A673 (cell line): ENCODE results near the gene CHD1. TPM values are rescaled to one million over a fixed set of nuclear protein-coding genes. Genes with fewer than 3 reads are reported as not detected.

Experiments
- BruUV-seq: library from RNA; stranded (reverse); fragments of 400-500 nt; replicated peaks from 2 replicates; lab custom pipeline; 2021; lab: Mats Ljungman, UMichigan
- CTCF ChIA-PET: fragments of 300-600 bp; sonication (Branson Sonifier 250); formaldehyde crosslinking; loops from one replicate; lab custom pipeline; 2022; ENCODE audit warnings: antibody characterized with exemption; lab: Charles Lee
- POLR2A ChIA-PET: fragments of 300-600 bp; sonication (Branson Sonifier 250); formaldehyde crosslinking; loops from one replicate; lab custom pipeline; 2022; ENCODE audit warnings: antibody characterized with exemption; ENCODE audit not compliant: low non-redundant PET; lab: Charles Lee
- DNase-seq: peaks from one replicate; pipeline ENCODE4 v3.0.0-alpha.2; 2015; ENCODE audit warnings: low spot score
- H3K27ac ChIP-seq: fragments of 200-600 bp; sonication (generic); 2 replicates; pipeline ENCODE4 v1.5.1; 2016; ENCODE audit warnings: mixed run types, low read depth, mild to moderate bottlenecking, mixed read lengths, antibody characterized with exemption, low read length; ENCODE audit not compliant: poor library complexity, severe bottlenecking
- H3K27me3 ChIP-seq: fragments of 200-600 bp; sonication (generic); replicated peaks from 2 replicates; pipeline ENCODE4 v1.6.1; 2017; ENCODE audit warnings: mixed run types, low read depth, mild to moderate bottlenecking, mixed read lengths, antibody characterized with exemption, low read length; ENCODE audit not compliant: insufficient read depth, poor library complexity
- H3K36me3 ChIP-seq: fragments of 200-600 bp; sonication (generic); 2 replicates; pipeline ENCODE4 v1.6.1; 2016; ENCODE audit warnings: mixed run types, mild to moderate bottlenecking, mixed read lengths, antibody characterized with exemption, low read length; ENCODE audit not compliant: insufficient read depth, poor library complexity, severe bottlenecking
- H3K4me1 ChIP-seq: fragments of 200-600 bp; sonication (generic); 2 replicates; pipeline ENCODE4 v1.6.1; 2017; ENCODE audit warnings: mixed run types, mild to moderate bottlenecking, mixed read lengths, antibody characterized with exemption, low read length; ENCODE audit not compliant: insufficient read depth, poor library complexity, severe bottlenecking
- H3K4me3 ChIP-seq: fragments of 200-600 bp; sonication (generic); 2 replicates; pipeline ENCODE4 v1.5.1; 2016; ENCODE audit warnings: low read depth, mixed run types, mild to moderate bottlenecking, mixed read lengths, low read length; ENCODE audit not compliant: poor library complexity, severe bottlenecking
- H3K9me3 ChIP-seq: fragments of 200-600 bp; sonication (generic); 2 replicates; pipeline ENCODE4 v1.6.1; 2016; ENCODE audit warnings: mixed run types, low read depth, mild to moderate bottlenecking, mixed read lengths, antibody characterized with exemption, low read length; ENCODE audit not compliant: poor library complexity, severe bottlenecking
- CTCF ChIP-seq: fragments of 300-800, 200-600 bp; sonication (generic); conservative IDR thresholded peaks from 2 replicates; pipeline ENCODE4 v1.5.1; 2017; ENCODE audit warnings: low read depth, mild to moderate bottlenecking, antibody characterized with exemption, low read length, moderate library complexity, mixed read lengths
- EZH2 ChIP-seq: fragments of 200-600 bp; sonication (generic); IDR thresholded peaks from 2 replicates; pipeline ENCODE4 v1.6.1; 2017; ENCODE audit warnings: borderline replicate concordance, low read depth, mild to moderate bottlenecking, mixed read lengths, antibody characterized with exemption, low read length; ENCODE audit not compliant: poor library complexity, severe bottlenecking
- intact Hi-C: fragments of 100-400 bp; cut with micrococcal nuclease; formaldehyde crosslinking; loops from one replicate; pipeline ENCODE4 v1.10.0; 2022; ENCODE audit not compliant: unreplicated experiment
- total RNA-seq: library from RNA; stranded (reverse); gene quantifications from 2 replicates; pipeline ENCODE4 v1.2.3, GENCODE V29; 2021

CHD1 gene
- total RNA-seq, 1 experiment from 2014 or later, result 61.0 TPM

- TF ChIP-seq CTCF (no peak), EZH2 (no peak)
- no TSS peak for BruUV-seq
- no peak for DNase-seq
These were observed 83.9 kb downstream of the CHD1 start for GRCh38 chr5:98844865-98845264.

GRCh38 chr5:98843481-98843880 is 85.3 kb downstream of the CHD1 start:
- Histone ChIP-seq H3K9me3 (peaks cover 15% of the 10 kb centered on the region), H3K4me1 (no peaks in the 10 kb centered on the region), H3K27ac (no peak overlapping the region), H3K27me3 (no peaks in the 10 kb centered on the region), H3K4me3 (no peak overlapping the region), H3K36me3 (no peaks in the 10 kb centered on the region)
- BruUV-seq, result no TSS peak
- no peak for DNase-seq
- intact Hi-C loops, result no loop called here
- ChIA-PET POLR2A (no interaction called here), CTCF (no interaction called here)
- TF ChIP-seq EZH2 (no peak), CTCF (no peak)

More at GRCh38 chr5:98844865-98845264, 83.9 kb downstream of the CHD1 start:
- Histone ChIP-seq H3K4me1 (no peaks in the 10 kb centered on the region), H3K27ac (no peak overlapping the region), H3K9me3 (peaks cover 15% of the 10 kb centered on the region), H3K27me3 (no peaks in the 10 kb centered on the region), H3K36me3 (no peaks in the 10 kb centered on the region), H3K4me3 (no peak overlapping the region)
- ChIA-PET CTCF (no interaction called here), POLR2A (no interaction called here)
- intact Hi-C loops, result no loop called here

DNA sequence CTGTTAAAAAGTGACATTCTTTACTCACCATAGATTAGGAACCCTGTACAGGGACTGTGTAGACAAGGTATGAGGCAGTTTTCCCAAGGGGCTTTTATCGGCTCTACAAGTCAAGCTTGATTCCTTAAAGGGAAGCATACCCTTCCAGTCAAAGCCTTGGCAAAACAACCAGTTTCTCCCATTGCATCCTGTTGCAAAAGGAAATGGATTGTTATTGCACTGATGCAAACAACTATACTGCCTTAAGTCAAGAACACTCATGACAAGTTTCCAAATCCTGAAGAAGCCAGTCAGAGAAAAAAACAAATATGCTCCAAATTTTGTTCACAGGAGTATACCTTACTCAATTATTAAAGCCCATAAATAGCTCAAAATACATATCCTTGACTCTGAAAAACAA is 87.9 kb downstream of the CHD1 start:
- POLR2A ChIA-PET, result no interaction called here
- Histone ChIP-seq H3K27me3 (no peaks in the 10 kb centered on the region), H3K27ac (no peak overlapping the region), H3K4me1 (no peaks in the 10 kb centered on the region), H3K9me3 (peaks cover 15% of the 10 kb centered on the region), H3K4me3 (no peak overlapping the region), H3K36me3 (no peaks in the 10 kb centered on the region)
- CTCF ChIA-PET, result interaction anchor here (0.6 kb wide), 1 partner anchor 215 kb away, joined by 5 read pairs; no protein-coding TSS in a partner anchor
- no TSS peak for BruUV-seq
- no peak for DNase-seq
- intact Hi-C loops, result no loop called here
- TF ChIP-seq EZH2 (no peak), CTCF (no peak)
